ENCODE results near the gene TMEM51. TPM values are rescaled to one million over a fixed set of nuclear protein-coding genes. Genes with fewer than 3 reads are reported as not detected.

Gene TMEM51
- total RNA-seq, 1 experiment from 2014 or later: 10.4 TPM

DNA sequence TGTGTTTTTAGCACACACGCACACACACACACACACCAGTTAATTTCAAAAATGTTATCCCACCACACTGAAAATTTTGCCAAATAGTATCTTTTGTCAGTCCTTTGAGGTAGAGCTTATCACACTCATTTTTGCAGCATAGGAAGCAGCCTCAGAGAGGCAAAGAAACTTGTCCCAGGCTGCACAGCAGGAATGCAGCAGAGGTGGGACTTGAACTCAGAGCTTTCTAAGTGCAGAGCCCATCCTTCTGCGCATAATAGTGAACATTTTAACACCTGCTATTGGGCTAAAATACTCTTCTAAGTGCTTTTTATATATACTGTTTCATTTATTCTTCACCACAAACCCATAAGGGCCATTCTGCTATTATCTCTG is 108.4 kb downstream of the TMEM51 start (continued):
- TF ChIP-seq ZNF425 (CRISPR knock-in tag; conservative IDR thresholded peaks at IDR 0.05) (no peak), OVOL2 (CRISPR knock-in tag; IDR thresholded peaks at IDR 0.05; ENCODE audit: borderline replicate concordance) (no peak), ZNF138 (CRISPR knock-in tag; conservative IDR thresholded peaks at IDR 0.05) (no peak)

- Mint-ChIP-seq H3K27me3 (ENCODE audit: low read depth) (peaks cover 6% of the 10 kb centered on the region), H3K36me3 (no peaks in the 10 kb centered on the region), H3K4me1 (0 out of 2 replicates have a peak, but pooled peaks cover 3% of the 10 kb centered on the region), H3K9me3 (peaks cover 9% of the 10 kb centered on the region), H3K27ac (no peak overlapping the region), H3K4me3 (no peak overlapping the region)
- ChIA-PET POLR2A (no interaction called here), CTCF (interaction anchor here (1.8 to 2.0 kb wide), 2 partner anchors 10 to 109 kb away, joined by 7 to 10 read pairs; partner anchors contain the start of gene TMEM51)
- TF ChIP-seq ELF4 (CRISPR knock-in tag; IDR thresholded peaks at IDR 0.05; ENCODE audit: low read depth) (no peak), ZNF232 (CRISPR knock-in tag; IDR thresholded peaks at IDR 0.05) (no peak), FOXJ3 (CRISPR knock-in tag; IDR thresholded peaks at IDR 0.05; ENCODE audit: borderline replicate concordance) (no peak), ZBTB43 (CRISPR knock-in tag; IDR thresholded peaks at IDR 0.05) (no peak), NFYB (CRISPR knock-in tag; conservative IDR thresholded peaks at IDR 0.05; ENCODE audit: low read depth) (no peak), GRHL2 (CRISPR knock-in tag; IDR thresholded peaks at IDR 0.05; ENCODE audit: insufficient replicate concordance, severe bottlenecking) (no peak), ZNF423 (CRISPR knock-in tag; IDR thresholded peaks at IDR 0.05) (no peak), EMX1 (CRISPR knock-in tag; IDR thresholded peaks at IDR 0.05) (no peak)
- DNase-seq (ENCODE audit: low spot score): no peak
- no peak for ATAC-seq
Measured at GRCh38 chr1:15262706-15263105, 109.2 kb downstream of the TMEM51 start.

GRCh38 chr1:15264769-15265168 is 111.2 kb downstream of the TMEM51 start:
- Mint-ChIP-seq H3K27ac (no peak overlapping the region), H3K27me3 (ENCODE audit: low read depth) (peaks cover 6% of the 10 kb centered on the region), H3K9me3 (peaks cover 9% of the 10 kb centered on the region), H3K36me3 (no peaks in the 10 kb centered on the region), H3K4me1 (no peaks in the 10 kb centered on the region), H3K4me3 (no peak overlapping the region)
- CTCF ChIA-PET: no interaction called here
- DNase-seq (ENCODE audit: low spot score): no peak
- no peak for TF ChIP-seq PRRX2 (CRISPR knock-in tag; IDR thresholded peaks at IDR 0.05)
- TF ChIP-seq ZNF263 (CRISPR knock-in tag; IDR thresholded peaks at IDR 0.05; ENCODE audit: low read depth): no peak
- no peak for TF ChIP-seq ESRRA (CRISPR knock-in tag; IDR thresholded peaks at IDR 0.05; ENCODE audit: borderline replicate concordance)
- no peak for TF ChIP-seq OVOL2 (CRISPR knock-in tag; IDR thresholded peaks at IDR 0.05; ENCODE audit: borderline replicate concordance)
- no peak for TF ChIP-seq TEAD1 (CRISPR knock-in tag; IDR thresholded peaks at IDR 0.05)
- no peak for TF ChIP-seq ETV6 (CRISPR knock-in tag; IDR thresholded peaks at IDR 0.05)
- TF ChIP-seq ZBTB21 (CRISPR knock-in tag; IDR thresholded peaks at IDR 0.05; ENCODE audit: borderline replicate concordance): no peak
- no peak for TF ChIP-seq MLX (CRISPR knock-in tag; IDR thresholded peaks at IDR 0.05)
- no peak for TF ChIP-seq HMGA2 (CRISPR knock-in tag; IDR thresholded peaks at IDR 0.05)
- no peak for TF ChIP-seq FOXJ3 (CRISPR knock-in tag; IDR thresholded peaks at IDR 0.05; ENCODE audit: borderline replicate concordance)
- TF ChIP-seq, protein P1, sequence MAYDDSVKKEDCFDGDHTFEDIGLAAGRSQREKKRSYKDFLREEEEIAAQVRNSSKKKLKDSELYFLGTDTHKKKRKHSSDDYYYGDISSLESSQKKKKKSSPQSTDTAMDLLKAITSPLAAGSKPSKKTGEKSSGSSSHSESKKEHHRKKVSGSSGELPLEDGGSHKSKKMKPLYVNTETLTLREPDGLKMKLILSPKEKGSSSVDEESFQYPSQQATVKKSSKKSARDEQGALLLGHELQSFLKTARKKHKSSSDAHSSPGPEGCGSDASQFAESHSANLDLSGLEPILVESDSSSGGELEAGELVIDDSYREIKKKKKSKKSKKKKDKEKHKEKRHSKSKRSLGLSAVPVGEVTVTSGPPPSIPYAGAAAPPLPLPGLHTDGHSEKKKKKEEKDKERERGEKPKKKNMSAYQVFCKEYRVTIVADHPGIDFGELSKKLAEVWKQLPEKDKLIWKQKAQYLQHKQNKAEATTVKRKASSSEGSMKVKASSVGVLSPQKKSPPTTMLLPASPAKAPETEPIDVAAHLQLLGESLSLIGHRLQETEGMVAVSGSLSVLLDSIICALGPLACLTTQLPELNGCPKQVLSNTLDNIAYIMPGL (CRISPR knock-in tag; IDR thresholded peaks at IDR 0.05): no peak
- no peak for TF ChIP-seq ZNF423 (CRISPR knock-in tag; IDR thresholded peaks at IDR 0.05)
- TF ChIP-seq GTF2I (CRISPR knock-in tag; conservative IDR thresholded peaks at IDR 0.05): no peak
- no peak for TF ChIP-seq CTCF (IDR thresholded peaks at IDR 0.05)
- POLR2A ChIA-PET: no interaction called here
- no peak for ATAC-seq
